Chondrocyte (in vitro differentiated cells): Measurements from ENCODE around the gene MRPS24. TPM values are rescaled to one million over a fixed set of nuclear protein-coding genes. Genes with fewer than 3 reads are reported as not detected.

Experiments
- DNase-seq: peaks from one replicate; pipeline ENCODE4 v3.0.0; 2021; ENCODE audit warnings: mixed read lengths, low spot score
- H3K27ac Mint-ChIP-seq: one replicate; pipeline ENCODE4 v1.8.0; 2021; ENCODE audit warnings: mild to moderate bottlenecking, moderate library complexity, mixed read lengths; ENCODE audit not compliant: unreplicated experiment
- H3K27me3 Mint-ChIP-seq: 2 replicates; pipeline ENCODE4 v1.8.0; 2021; ENCODE audit warnings: low read depth, mixed read lengths
- H3K36me3 Mint-ChIP-seq: 2 replicates; pipeline ENCODE4 v1.8.0; 2021; ENCODE audit warnings: low read depth, mixed read lengths
- H3K4me1 Mint-ChIP-seq: 2 replicates; pipeline ENCODE4 v1.8.0; 2021; ENCODE audit warnings: low read depth, mild to moderate bottlenecking, mixed read lengths
- H3K4me3 Mint-ChIP-seq: one replicate; pipeline ENCODE4 v1.8.0; 2021; ENCODE audit warnings: mild to moderate bottlenecking, moderate library complexity, mixed read lengths; ENCODE audit not compliant: unreplicated experiment
- H3K9me3 Mint-ChIP-seq: 2 replicates; pipeline ENCODE4 v1.8.0; 2021; ENCODE audit warnings: low read depth, mixed read lengths
- CTCF ChIP-seq: fragments of 200-600 bp; sonication (generic); IDR thresholded peaks from 2 replicates; pipeline ENCODE4 v1.5.0; 2021; ENCODE audit warnings: antibody characterized with exemption, mild to moderate bottlenecking, moderate library complexity
- long read RNA-seq: library from polyadenylated mRNA; stranded (forward); transcript quantifications from one replicate; pipeline ENCODE4 v2.0.0, GENCODE V29; 2021
- total RNA-seq: library from RNA; stranded (reverse); gene quantifications from 3 replicates; pipeline ENCODE4 v1.2.1, GENCODE V29; 2021

MRPS24 gene
- 70.2 to 76.9 TPM (median 72.9 TPM) in 3 replicates for total RNA-seq
- long read RNA-seq, transcript MRPS24-201 (4 exons, 707 nt) = major isoform, 58 of 72 reads
- long read RNA-seq, transcript MRPS24-203 (3 exons, 743 nt) = minor isoform, 12 of 72 reads
- long read RNA-seq, partial matches to known transcripts = 0 of 72 reads
- long read RNA-seq, other reads (novel, unspliced or antisense) = 0 of 72 reads

GRCh38 chr7:43869006-43869866 is at the start of gene MRPS24:
Gene MRPS24 (minus strand): TSS chr7:43869517. CDS start chr7:43869495, 22 bp downstream.
- no peaks in the 10 kb centered on the region for H3K27me3 Mint-ChIP-seq
- peak within 1 kb of the TSS; percentile 98 for H3K27ac Mint-ChIP-seq
- TF ChIP-seq CTCF = no peak
- H3K4me1 Mint-ChIP-seq = peaks cover 42% of the 10 kb centered on the region
- DNase-seq = peak; percentile 98
- peaks cover 17% of the 10 kb centered on the region for H3K36me3 Mint-ChIP-seq
- H3K4me3 Mint-ChIP-seq = peak within 1 kb of the TSS; percentile 90
- no peaks in the 10 kb centered on the region for H3K9me3 Mint-ChIP-seq

DNA sequence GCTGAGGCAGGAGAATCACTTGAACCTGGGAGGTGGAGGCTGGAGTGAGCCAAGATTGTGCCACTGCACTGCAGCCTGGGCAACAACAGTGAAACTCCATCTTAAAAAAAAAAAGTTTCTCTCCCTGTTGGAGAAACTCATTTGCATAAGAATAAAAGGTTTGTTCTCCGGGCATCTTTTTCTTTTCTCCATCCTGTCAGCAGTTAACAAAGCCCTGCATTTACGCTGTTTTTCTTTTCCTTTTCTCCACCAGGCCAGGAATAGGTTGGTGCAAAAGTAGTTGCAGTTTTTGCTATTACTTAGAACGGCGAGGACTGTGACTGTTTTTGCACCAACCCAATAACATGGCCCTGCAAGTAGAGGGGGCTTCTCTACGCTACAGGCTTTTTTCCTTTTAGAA is 46.6 kb upstream of the MRPS24 start:
- TF ChIP-seq CTCF = no peak
- Mint-ChIP-seq H3K9me3 (no peaks in the 10 kb centered on the region), H3K4me3 (no peak overlapping the region), H3K4me1 (no peaks in the 10 kb centered on the region), H3K27me3 (no peaks in the 10 kb centered on the region), H3K27ac (no peak overlapping the region), H3K36me3 (peaks cover 1% of the 10 kb centered on the region)
- no peak for DNase-seq

GRCh38 chr7:43914795-43915194 is 45.5 kb upstream of the MRPS24 start:
- TF ChIP-seq CTCF = no peak
- H3K4me3 Mint-ChIP-seq = no peak overlapping the region

DNA sequence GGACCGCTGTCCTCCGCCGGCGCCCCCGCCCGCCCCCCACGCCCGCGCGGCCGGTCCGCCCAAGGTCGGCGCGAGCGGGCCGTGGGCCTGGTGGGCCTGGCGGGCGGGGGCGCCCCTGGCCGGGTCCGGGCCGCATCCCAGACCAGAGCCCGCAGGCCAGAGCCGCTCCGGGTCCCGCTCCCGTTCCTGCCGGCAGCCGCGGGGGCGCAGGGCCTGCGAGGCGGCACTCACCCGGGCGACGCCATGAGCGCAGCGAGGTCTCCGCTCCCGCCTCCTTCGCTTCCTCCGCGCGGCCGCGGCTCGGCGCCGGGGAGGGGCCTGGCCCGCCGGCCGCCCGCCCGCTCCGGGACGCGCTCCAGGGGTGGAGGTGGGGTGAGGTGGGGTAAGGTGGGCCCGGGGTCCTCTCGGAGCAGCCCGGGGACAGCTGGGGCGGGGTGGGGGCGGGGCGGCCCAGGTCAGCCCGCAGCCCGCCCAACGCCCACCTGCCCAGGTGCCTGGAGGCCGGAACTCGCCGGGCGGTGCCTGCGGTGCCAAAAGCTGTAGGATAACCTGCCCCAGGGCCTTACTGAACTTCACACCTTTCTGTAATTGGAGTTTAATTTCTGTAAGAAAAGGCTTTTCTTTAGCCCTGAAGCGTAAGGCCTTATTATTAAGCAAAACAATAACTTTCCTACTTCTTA is 37.2 kb upstream of the MRPS24 start, which contains the start of gene URGCP:
Gene URGCP (minus strand): TSS at position 266 of the 680 bp plus-strand sequence. CDS start 21 bp downstream, at position 245.
- DNase-seq = no peak
- Mint-ChIP-seq H3K27me3 (no peaks in the 10 kb centered on the region), H3K27ac (peak within 1 kb of the TSS; percentile 98), H3K36me3 (peaks cover 3% of the 10 kb centered on the region), H3K4me3 (peak within 1 kb of the TSS; percentile 93), H3K4me1 (peaks cover 25% of the 10 kb centered on the region), H3K9me3 (no peaks in the 10 kb centered on the region)
- no peak for TF ChIP-seq CTCF

More at GRCh38 chr7:43914795-43915194, 45.5 kb upstream of the MRPS24 start:
- Mint-ChIP-seq H3K9me3 (no peaks in the 10 kb centered on the region), H3K27me3 (no peaks in the 10 kb centered on the region), H3K4me1 (no peaks in the 10 kb centered on the region), H3K36me3 (peaks cover 1% of the 10 kb centered on the region), H3K27ac (no peak overlapping the region)
- DNase-seq = no peak

- no peaks in the 10 kb centered on the region for H3K9me3 Mint-ChIP-seq
- peaks cover 27% of the 10 kb centered on the region for H3K4me1 Mint-ChIP-seq
- DNase-seq = no peak
- peak overlapping the region; percentile 93 for H3K4me3 Mint-ChIP-seq
- H3K36me3 Mint-ChIP-seq = peaks cover 3% of the 10 kb centered on the region
- TF ChIP-seq CTCF = no peak
- H3K27ac Mint-ChIP-seq = peak overlapping the region; percentile 98
- no peaks in the 10 kb centered on the region for H3K27me3 Mint-ChIP-seq
These were observed 36.6 kb upstream of the MRPS24 start for GRCh38 chr7:43905956-43906330.
